ENCODE measurements around the gene KATNB1. TPM values are rescaled to one million over a fixed set of nuclear protein-coding genes. Genes with fewer than 3 reads are reported as not detected.
A peak's percentile ranks its signal among the peaks of the same experiment; 100 is the strongest.

Gene KATNB1
- total and polyA plus RNA-seq, 4 donors = 14.9 to 39.3 (median 20.1) TPM

GRCh38 chr16:57786632-57787518, 51.3 kb downstream of the KATNB1 start:
- H3K9me3 ChIP-seq (ENCODE audit: control insufficient read depth in 4 of 4, insufficient read depth in 3 of 4, low read length in 3 of 4) = no peaks in the 10 kb centered on the region
- H3K4me3 ChIP-seq = no peak overlapping the region
- TF ChIP-seq CTCF (IDR thresholded peaks at IDR 0.05; ENCODE audit: control extremely low read depth, extremely low read depth) = no peak
- H3K27me3 ChIP-seq (ENCODE audit: control insufficient read depth in 3 of 3, insufficient read depth in 3 of 3, low read length in 2 of 3) = no peaks in the 10 kb centered on the region
- ATAC-seq (ENCODE audit: insufficient read depth, low FRiP score) (peak; percentile 58), DNase-seq (peak; percentile 91 to 94 (median 93))
- 60 to 75% methylated on average over 25 to 26 of the region's 26 CpGs for WGBS, 2 donors
- H3K27ac ChIP-seq (ENCODE audit: low read depth in 1 of 2, low read length in 1 of 2) = peak overlapping the region; percentile 15 to 17
- no peak overlapping the region for H3K9ac ChIP-seq (ENCODE audit: insufficient read depth in 1 of 2, low read length in 2 of 2)
- H3K36me3 ChIP-seq (ENCODE audit: control insufficient read depth in 4 of 4, insufficient read depth in 4 of 4, low read length in 4 of 4) = peaks cover 0 to 52% (median 22%) of the 10 kb centered on the region in 4 donors
- peaks cover 5 to 34% (median 12%) of the 10 kb centered on the region in 5 donors for H3K4me1 ChIP-seq (ENCODE audit: control insufficient read depth in 5 of 5, insufficient read depth in 5 of 5, low read length in 5 of 5)

- Histone ChIP-seq H3K9me3 (ENCODE audit: control insufficient read depth in 4 of 4, insufficient read depth in 3 of 4, low read length in 3 of 4) (no peaks in the 10 kb centered on the region), H3K4me1 (ENCODE audit: control insufficient read depth in 5 of 5, insufficient read depth in 5 of 5, low read length in 5 of 5) (peaks cover 5 to 34% (median 10%) of the 10 kb centered on the region in 5 donors), H3K36me3 (ENCODE audit: control insufficient read depth in 4 of 4, insufficient read depth in 4 of 4, low read length in 4 of 4) (peaks cover 0 to 53% (median 21%) of the 10 kb centered on the region in 4 donors), H3K4me3 (no peak overlapping the region), H3K27me3 (ENCODE audit: control insufficient read depth in 3 of 3, insufficient read depth in 3 of 3, low read length in 2 of 3) (no peaks in the 10 kb centered on the region), H3K27ac (ENCODE audit: low read depth in 1 of 2, low read length in 1 of 2) (peak overlapping the region; percentile 15 to 17), H3K9ac (ENCODE audit: insufficient read depth in 1 of 2, low read length in 2 of 2) (no peak overlapping the region)
- no peak for TF ChIP-seq CTCF (IDR thresholded peaks at IDR 0.05; ENCODE audit: control extremely low read depth, extremely low read depth)
- no peak for ATAC-seq (ENCODE audit: insufficient read depth, low FRiP score)
- 77 to 79% methylated on average over 8 of the region's 8 CpGs for WGBS, 2 donors
- DNase-seq = no peak
Measured at GRCh38 chr16:57787519-57787905, 51.9 kb downstream of the KATNB1 start.

- Histone ChIP-seq H3K4me3 (no peak overlapping the region), H3K9ac (ENCODE audit: insufficient read depth in 1 of 2, low read length in 2 of 2) (no peak overlapping the region), H3K9me3 (ENCODE audit: control insufficient read depth in 4 of 4, insufficient read depth in 3 of 4, low read length in 3 of 4) (no peaks in the 10 kb centered on the region), H3K4me1 (ENCODE audit: control insufficient read depth in 5 of 5, insufficient read depth in 5 of 5, low read length in 5 of 5) (peaks cover 5 to 34% (median 10%) of the 10 kb centered on the region in 5 donors), H3K36me3 (ENCODE audit: control insufficient read depth in 4 of 4, insufficient read depth in 4 of 4, low read length in 4 of 4) (peaks cover 0 to 53% (median 21%) of the 10 kb centered on the region in 4 donors), H3K27ac (ENCODE audit: low read depth in 1 of 2, low read length in 1 of 2) (no peak overlapping the region), H3K27me3 (ENCODE audit: control insufficient read depth in 3 of 3, insufficient read depth in 3 of 3, low read length in 2 of 3) (no peaks in the 10 kb centered on the region)
- no peak for TF ChIP-seq CTCF (IDR thresholded peaks at IDR 0.05; ENCODE audit: control extremely low read depth, extremely low read depth)
- 69 to 85% methylated on average over 17 of the region's 17 CpGs for WGBS, 2 donors
- ATAC-seq (ENCODE audit: insufficient read depth, low FRiP score) (no peak), DNase-seq (peak; percentile 84 to 89 (median 86))
Measured at GRCh38 chr16:57788252-57788841, 52.8 kb downstream of the KATNB1 start.

Data from lung (tissue), 12 donors.